HEK293 (cell line): Measurements from ENCODE around the gene RNASET2.

ENCODE experiments used
- CTCF ChIA-PET: fragments of 350-600 bp; formaldehyde crosslinking; extraction: SDS; loops from one replicate; lab custom pipeline; 2021; ENCODE audit warnings: antibody characterized with exemption; lab: Yijun Ruan, JAX
- POLR2A ChIA-PET: fragments of 300-600 bp; formaldehyde crosslinking; extraction: SDS; loops from one replicate; lab custom pipeline; 2020; ENCODE audit warnings: antibody characterized with exemption, inconsistent platforms; lab: Yijun Ruan, JAX
- H3K27ac ChIP-seq: fragments of 200-500 bp; sonication (Bioruptor generic); 2 replicates; pipeline ENCODE4 v1.5.1; 2014; ENCODE audit warnings: low read depth, low read length, control low read depth, inconsistent platforms; ENCODE audit errors: extremely low read depth
- H3K36me3 ChIP-seq, 2 experiments: fragments of 200-500 bp in 1 of 2; sonication (Bioruptor generic) in 1 of 2; 1 replicate in 1 of 2; 2 replicates in 1 of 2; pipeline ENCODE4 v1.5.1; 2014 to 2017; ENCODE audit warnings: inconsistent platforms in 2 of 2, low read length in 2 of 2; ENCODE audit not compliant: control insufficient read depth in 2 of 2, insufficient read depth in 1 of 2
- H3K4me1 ChIP-seq: fragments of 200-500 bp; sonication (Bioruptor generic); 2 replicates; pipeline ENCODE4 v1.5.1; 2014; ENCODE audit warnings: mild to moderate bottlenecking, low read length, inconsistent platforms; ENCODE audit not compliant: control insufficient read depth, insufficient read depth
- H3K4me3 ChIP-seq: 2 replicates; pipeline ENCODE4 v1.5.1; 2011; ENCODE audit warnings: low read depth, mild to moderate bottlenecking, control low read depth, low read length, moderate library complexity
- H3K9me3 ChIP-seq: fragments of 200-500 bp; sonication (Bioruptor generic); 2 replicates; pipeline ENCODE4 v1.5.1; 2014; ENCODE audit warnings: low read depth, low read length, inconsistent platforms; ENCODE audit not compliant: control insufficient read depth, insufficient read depth
- EGR2 ChIP-seq: fragments of 450-650 bp; formaldehyde crosslinking; IDR thresholded peaks from 2 replicates; pipeline ENCODE4 v1.5.1; 2016; ENCODE audit warnings: low read depth, missing biosample characterization, missing genetic modification characterization
- KLF16 ChIP-seq: fragments of 450-650 bp; formaldehyde crosslinking; IDR thresholded peaks from 2 replicates; pipeline ENCODE4 v1.5.1; 2017; ENCODE audit warnings: missing biosample characterization, missing genetic modification characterization
- KLF7 ChIP-seq: fragments of 450-650 bp; formaldehyde crosslinking; IDR thresholded peaks from 2 replicates; pipeline ENCODE4 v1.5.1; 2016; ENCODE audit warnings: missing biosample characterization, missing genetic modification characterization, borderline replicate concordance
- KLF9 ChIP-seq: fragments of 450-650 bp; formaldehyde crosslinking; IDR thresholded peaks from 2 replicates; pipeline ENCODE4 v1.5.1; 2016; ENCODE audit warnings: missing biosample characterization, missing genetic modification characterization, low read depth
- MEIS1 ChIP-seq: sonication (generic); formaldehyde crosslinking; IDR thresholded peaks from 2 replicates; pipeline ENCODE4 v1.8.1; 2022; ENCODE audit warnings: missing genetic modification reagents, mild to moderate bottlenecking, borderline replicate concordance
- OVOL3 ChIP-seq: fragments of 450-650 bp; formaldehyde crosslinking; IDR thresholded peaks from 2 replicates; pipeline ENCODE4 v1.5.1; 2016; ENCODE audit warnings: missing biosample characterization, missing genetic modification characterization
- SCRT2 ChIP-seq: fragments of 450-650 bp; formaldehyde crosslinking; IDR thresholded peaks from 2 replicates; pipeline ENCODE4 v1.5.1; 2016; ENCODE audit warnings: missing biosample characterization, missing genetic modification characterization
- SETDB1 ChIP-seq: IDR thresholded peaks from one replicate; pipeline ENCODE4 v1.6.1; 2017; ENCODE audit warnings: mild to moderate bottlenecking, low read length, moderate library complexity, mixed read lengths; ENCODE audit not compliant: insufficient read length
- WT1 ChIP-seq: fragments of 450-650 bp; formaldehyde crosslinking; IDR thresholded peaks from 2 replicates; pipeline ENCODE4 v1.5.1; 2016; ENCODE audit warnings: missing biosample characterization, missing genetic modification characterization
- YY2 ChIP-seq: fragments of 450-650 bp; formaldehyde crosslinking; IDR thresholded peaks from 2 replicates; pipeline ENCODE4 v1.5.1; 2016; ENCODE audit warnings: missing biosample characterization, missing genetic modification characterization
- ZBTB20 ChIP-seq: fragments of 450-650 bp; formaldehyde crosslinking; IDR thresholded peaks from 2 replicates; pipeline ENCODE4 v1.5.1; 2016; ENCODE audit warnings: missing biosample characterization, missing genetic modification characterization
- ZNF121 ChIP-seq: fragments of 450-650 bp; formaldehyde crosslinking; IDR thresholded peaks from 2 replicates; pipeline ENCODE4 v1.5.1; 2016; ENCODE audit warnings: missing biosample characterization, missing genetic modification characterization
- ZNF132 ChIP-seq: fragments of 450-650 bp; formaldehyde crosslinking; IDR thresholded peaks from 2 replicates; pipeline ENCODE4 v1.5.1; 2017; ENCODE audit warnings: missing biosample characterization, missing genetic modification characterization, borderline replicate concordance
- ZNF155 ChIP-seq: fragments of 450-650 bp; formaldehyde crosslinking; IDR thresholded peaks from 2 replicates; pipeline ENCODE4 v1.5.1; 2016; ENCODE audit warnings: missing biosample characterization, missing genetic modification characterization
- ZNF157 ChIP-seq: fragments of 450-650 bp; formaldehyde crosslinking; IDR thresholded peaks from 2 replicates; pipeline ENCODE4 v1.5.1; 2016; ENCODE audit warnings: missing biosample characterization, missing genetic modification characterization
- ZNF184 ChIP-seq: fragments of 450-650 bp; IDR thresholded peaks from 2 replicates; pipeline ENCODE4 v1.5.1; 2018; ENCODE audit warnings: missing biosample characterization, mild to moderate bottlenecking, missing genetic modification characterization
- ZNF19 ChIP-seq: fragments of 450-650 bp; formaldehyde crosslinking; IDR thresholded peaks from 2 replicates; pipeline ENCODE4; 2016; ENCODE audit warnings: missing biosample characterization, missing genetic modification characterization, low read depth
- ZNF214 ChIP-seq: fragments of 450-650 bp; formaldehyde crosslinking; IDR thresholded peaks from 2 replicates; pipeline ENCODE4 v1.5.1; 2017; ENCODE audit warnings: missing biosample characterization, mild to moderate bottlenecking, missing genetic modification characterization, borderline replicate concordance
- ZNF24 ChIP-seq: fragments of 450-650 bp; formaldehyde crosslinking; IDR thresholded peaks from 2 replicates; pipeline ENCODE4 v1.5.1; 2016; ENCODE audit warnings: missing biosample characterization, missing genetic modification characterization
- ZNF311 ChIP-seq: fragments of 450-650 bp; formaldehyde crosslinking; IDR thresholded peaks from 2 replicates; pipeline ENCODE4 v1.5.1; 2017; ENCODE audit warnings: missing biosample characterization, missing genetic modification characterization, borderline replicate concordance
- ZNF335 ChIP-seq: fragments of 450-650 bp; formaldehyde crosslinking; conservative IDR thresholded peaks from 2 replicates; pipeline ENCODE4 v1.5.1; 2016; ENCODE audit warnings: missing biosample characterization, missing genetic modification characterization
- ZNF426 ChIP-seq: fragments of 450-650 bp; formaldehyde crosslinking; IDR thresholded peaks from 2 replicates; pipeline ENCODE4 v1.5.1; 2017; ENCODE audit warnings: missing biosample characterization, missing genetic modification characterization, mild to moderate bottlenecking, inconsistent platforms, moderate library complexity
- ZNF433 ChIP-seq: fragments of 450-650 bp; formaldehyde crosslinking; IDR thresholded peaks from 2 replicates; pipeline ENCODE4 v1.5.1; 2016; ENCODE audit warnings: missing biosample characterization, missing genetic modification characterization, low read depth
- ZNF510 ChIP-seq: fragments of 450-650 bp; formaldehyde crosslinking; IDR thresholded peaks from 2 replicates; pipeline ENCODE4 v1.5.1; 2018; ENCODE audit warnings: mild to moderate bottlenecking, missing genetic modification characterization, missing biosample characterization; ENCODE audit not compliant: insufficient replicate concordance
- ZNF521 ChIP-seq: fragments of 450-650 bp; formaldehyde crosslinking; IDR thresholded peaks from 2 replicates; pipeline ENCODE4 v1.5.1; 2017; ENCODE audit warnings: missing biosample characterization, mild to moderate bottlenecking, missing genetic modification characterization
- ZNF544 ChIP-seq: fragments of 450-650 bp; formaldehyde crosslinking; IDR thresholded peaks from 2 replicates; pipeline ENCODE4 v1.5.0; 2017; ENCODE audit warnings: missing biosample characterization, missing genetic modification characterization
- ZNF776 ChIP-seq: fragments of 450-650 bp; formaldehyde crosslinking; IDR thresholded peaks from 2 replicates; pipeline ENCODE4 v1.5.0; 2017; ENCODE audit warnings: missing biosample characterization, missing genetic modification characterization, borderline replicate concordance
- ZSCAN23 ChIP-seq: fragments of 450-650 bp; formaldehyde crosslinking; IDR thresholded peaks from 2 replicates; pipeline ENCODE4 v1.5.1; 2016; ENCODE audit warnings: missing biosample characterization, missing genetic modification characterization
- ZSCAN5A ChIP-seq: fragments of 450-650 bp; formaldehyde crosslinking; IDR thresholded peaks from 2 replicates; pipeline ENCODE4 v1.5.1; 2016; ENCODE audit warnings: missing biosample characterization, missing genetic modification characterization
- TF ChIP-seq, protein P1 (sequence below): fragments of 450-650 bp; formaldehyde crosslinking; IDR thresholded peaks from 2 replicates; pipeline ENCODE4 v1.5.1; 2016; ENCODE audit warnings: missing biosample characterization, missing genetic modification characterization
- TF ChIP-seq, protein P2 (sequence below): fragments of 450-650 bp; formaldehyde crosslinking; IDR thresholded peaks from 2 replicates; pipeline ENCODE4 v1.5.1; 2016; ENCODE audit warnings: missing biosample characterization, missing genetic modification characterization, low read depth

RNASET2 gene

GRCh38 chr6:166957805-166958076 lies 1.4 kb upstream of the RNASET2 start:
- CTCF ChIA-PET: interaction anchor here (1.0 to 1.7 kb wide), 4 partner anchors 32 to 186 kb away, joined by 3 to 6 read pairs (median 4); no protein-coding TSS in a partner anchor
- Histone ChIP-seq H3K4me3 (no peak overlapping the region), H3K4me1 (peaks cover 6% of the 10 kb centered on the region; the same call in 1 of the 2 replicates), H3K36me3 (no peaks in the 10 kb centered on the region), H3K27ac (no peak overlapping the region), H3K9me3 (no peaks in the 10 kb centered on the region)
- TF ChIP-seq ZBTB20 (tag by site-specific recombination) (no peak), SCRT2 (tag by site-specific recombination) (peak; percentile 95; the same call in 1 of the 2 replicates)
- POLR2A ChIA-PET: no interaction called here

- Histone ChIP-seq H3K4me1 (peaks cover 6% of the 10 kb centered on the region; the same call in 1 of the 2 replicates), H3K27ac (peak overlapping the region; percentile 52; the same call in 1 of the 2 replicates), H3K4me3 (peak overlapping the region; percentile 87), H3K9me3 (no peaks in the 10 kb centered on the region), H3K36me3 (peaks cover 0 to 2% of the 10 kb centered on the region in 2 experiments; a peak in 1 of 3 replicates)
- CTCF ChIA-PET: interaction anchor here (0.5 to 1.7 kb wide), 7 partner anchors 32 to 232 kb away, joined by 3 to 6 read pairs (median 3); no protein-coding TSS in a partner anchor
- POLR2A ChIA-PET: interaction anchor here (0.6 to 1.7 kb wide), 10 partner anchors 11 to 185 kb away, joined by 3 to 18 read pairs (median 3); partner anchors contain the start of gene CEP43
- no peak for TF ChIP-seq SETDB1
- peak; percentile 52 for TF ChIP-seq KLF9
- TF ChIP-seq KLF16 (tag by site-specific recombination): no peak
- no peak for TF ChIP-seq ZNF155 (tag by site-specific recombination)
- TF ChIP-seq ZSCAN5A: no peak
- TF ChIP-seq ZNF24 (tag by site-specific recombination): no peak
- no peak for TF ChIP-seq ZNF19 (tag by site-specific recombination)
- no peak for TF ChIP-seq ZNF184
- TF ChIP-seq MEIS1 (CRISPR knock-in tag): no peak
- TF ChIP-seq ZNF433 (tag by site-specific recombination): no peak
- TF ChIP-seq ZNF311: no peak
- no peak for TF ChIP-seq ZNF214 (tag by site-specific recombination)
- no peak for TF ChIP-seq ZNF544
- TF ChIP-seq ZNF510: no peak
- TF ChIP-seq, protein P1, sequence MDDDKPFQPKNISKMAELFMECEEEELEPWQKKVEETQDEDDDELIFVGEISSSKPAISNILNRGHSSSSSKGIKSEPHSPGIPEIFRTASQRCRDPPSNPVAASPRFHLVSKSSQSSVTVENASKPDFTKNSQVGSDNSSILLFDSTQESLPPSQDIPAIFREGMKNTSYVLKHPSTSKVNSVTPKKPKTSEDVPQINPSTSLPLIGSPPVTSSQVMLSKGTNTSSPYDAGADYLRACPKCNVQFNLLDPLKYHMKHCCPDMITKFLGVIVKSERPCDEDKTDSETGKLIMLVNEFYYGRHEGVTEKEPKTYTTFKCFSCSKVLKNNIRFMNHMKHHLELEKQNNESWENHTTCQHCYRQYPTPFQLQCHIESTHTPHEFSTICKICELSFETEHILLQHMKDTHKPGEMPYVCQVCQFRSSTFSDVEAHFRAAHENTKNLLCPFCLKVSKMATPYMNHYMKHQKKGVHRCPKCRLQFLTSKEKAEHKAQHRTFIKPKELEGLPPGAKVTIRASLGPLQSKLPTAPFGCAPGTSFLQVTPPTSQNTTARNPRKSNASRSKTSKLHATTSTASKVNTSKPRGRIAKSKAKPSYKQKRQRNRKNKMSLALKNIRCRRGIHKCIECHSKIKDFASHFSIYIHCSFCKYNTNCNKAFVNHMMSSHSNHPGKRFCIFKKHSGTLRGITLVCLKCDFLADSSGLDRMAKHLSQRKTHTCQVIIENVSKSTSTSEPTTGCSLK: no peak
- TF ChIP-seq ZNF426 (tag by site-specific recombination): no peak
- TF ChIP-seq WT1 (tag by site-specific recombination): no peak
- TF ChIP-seq OVOL3 (tag by site-specific recombination): no peak
- TF ChIP-seq, protein P2, sequence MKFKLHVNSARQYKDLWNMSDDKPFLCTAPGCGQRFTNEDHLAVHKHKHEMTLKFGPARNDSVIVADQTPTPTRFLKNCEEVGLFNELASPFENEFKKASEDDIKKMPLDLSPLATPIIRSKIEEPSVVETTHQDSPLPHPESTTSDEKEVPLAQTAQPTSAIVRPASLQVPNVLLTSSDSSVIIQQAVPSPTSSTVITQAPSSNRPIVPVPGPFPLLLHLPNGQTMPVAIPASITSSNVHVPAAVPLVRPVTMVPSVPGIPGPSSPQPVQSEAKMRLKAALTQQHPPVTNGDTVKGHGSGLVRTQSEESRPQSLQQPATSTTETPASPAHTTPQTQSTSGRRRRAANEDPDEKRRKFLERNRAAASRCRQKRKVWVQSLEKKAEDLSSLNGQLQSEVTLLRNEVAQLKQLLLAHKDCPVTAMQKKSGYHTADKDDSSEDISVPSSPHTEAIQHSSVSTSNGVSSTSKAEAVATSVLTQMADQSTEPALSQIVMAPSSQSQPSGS (tag by site-specific recombination): no peak
- peak; percentile 84 for TF ChIP-seq ZNF335 (tag by site-specific recombination)
- TF ChIP-seq ZNF121 (tag by site-specific recombination): no peak
- no peak for TF ChIP-seq KLF7
- TF ChIP-seq SCRT2 (tag by site-specific recombination): no peak; the same call in 1 of the 2 replicates
- TF ChIP-seq YY2 (tag by site-specific recombination): no peak
- TF ChIP-seq ZSCAN23 (tag by site-specific recombination): no peak
- peak; percentile 65 for TF ChIP-seq EGR2
- no peak for TF ChIP-seq ZNF776 (tag by site-specific recombination)
- TF ChIP-seq ZNF157 (tag by site-specific recombination): no peak
- no peak for TF ChIP-seq ZNF521 (tag by site-specific recombination)
- no peak for TF ChIP-seq ZNF132 (tag by site-specific recombination)
These were observed 896 bp upstream of the RNASET2 start for GRCh38 chr6:166957087-166957804.
